GM18526 (cell line): Measurements from ENCODE around the gene OR51I2.

ENCODE experiments used
- POLR2A ChIP-seq: IDR thresholded peaks from 3 replicates; pipeline ENCODE4 v1.6.1; 2011; ENCODE audit not compliant: insufficient read length; ENCODE audit errors: extremely low read depth

Gene OR51I2, protein sequence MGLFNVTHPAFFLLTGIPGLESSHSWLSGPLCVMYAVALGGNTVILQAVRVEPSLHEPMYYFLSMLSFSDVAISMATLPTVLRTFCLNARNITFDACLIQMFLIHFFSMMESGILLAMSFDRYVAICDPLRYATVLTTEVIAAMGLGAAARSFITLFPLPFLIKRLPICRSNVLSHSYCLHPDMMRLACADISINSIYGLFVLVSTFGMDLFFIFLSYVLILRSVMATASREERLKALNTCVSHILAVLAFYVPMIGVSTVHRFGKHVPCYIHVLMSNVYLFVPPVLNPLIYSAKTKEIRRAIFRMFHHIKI

GRCh38 chr11:5449023-5449422 lies at the start of gene OR51I2:
Gene OR51I2 (plus strand): TSS chr11:5449323. CDS start chr11:5453489, 4,166 bp downstream.
- no peak for TF ChIP-seq POLR2A

- TF ChIP-seq POLR2A: no peak
These were observed 44.0 kb upstream of the OR51I2 start for GRCh38 chr11:5405173-5405572.

- no peak for TF ChIP-seq POLR2A
These were observed 28.1 kb upstream of the OR51I2 start for GRCh38 chr11:5420993-5421392.

DNA sequence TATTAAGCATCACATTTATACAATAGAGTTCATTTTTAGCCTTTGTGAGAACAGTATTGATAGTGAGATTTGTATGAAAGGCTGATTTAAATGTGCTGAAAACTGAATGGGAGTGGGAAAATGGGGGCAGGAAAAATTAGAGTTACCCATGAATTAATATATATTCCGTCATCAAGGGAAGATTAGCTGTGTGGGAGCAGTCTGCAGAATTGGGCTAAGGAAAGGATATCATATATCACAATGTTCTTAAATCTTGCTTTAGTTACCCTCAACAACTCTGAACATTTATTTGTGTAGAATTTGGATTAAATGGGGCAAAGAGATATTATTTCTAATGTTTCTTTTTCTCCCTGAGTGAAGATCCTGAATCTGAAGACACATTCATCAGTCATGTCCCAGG lies 27.3 kb upstream of the OR51I2 start, which contains the start of gene OR51Q1:
Gene OR51Q1, plus strand, starts transcription at position 301 of the 400 bp plus-strand sequence. Its CDS starts 90 bp downstream, at position 391.
- TF ChIP-seq POLR2A: no peak

DNA sequence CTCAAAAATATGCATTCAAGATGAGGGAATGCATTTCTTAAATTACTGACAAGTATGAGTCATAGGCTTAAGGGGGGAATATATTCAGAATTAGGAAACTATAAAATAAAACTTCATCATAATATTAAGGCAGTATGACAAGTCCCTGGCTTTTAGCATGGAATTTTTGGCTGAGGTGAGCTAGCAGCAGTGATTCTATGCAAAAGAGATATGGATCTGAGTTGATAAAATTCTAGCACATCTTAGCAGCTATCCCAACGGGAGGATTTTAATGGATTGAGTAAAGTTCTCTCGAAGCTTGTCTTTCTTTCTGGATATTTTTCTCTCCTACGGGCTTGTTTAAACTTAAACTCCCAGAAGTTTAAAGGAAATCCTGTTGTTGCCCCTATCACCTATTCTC lies 26.0 kb upstream of the OR51I2 start:
- no peak for TF ChIP-seq POLR2A

DNA sequence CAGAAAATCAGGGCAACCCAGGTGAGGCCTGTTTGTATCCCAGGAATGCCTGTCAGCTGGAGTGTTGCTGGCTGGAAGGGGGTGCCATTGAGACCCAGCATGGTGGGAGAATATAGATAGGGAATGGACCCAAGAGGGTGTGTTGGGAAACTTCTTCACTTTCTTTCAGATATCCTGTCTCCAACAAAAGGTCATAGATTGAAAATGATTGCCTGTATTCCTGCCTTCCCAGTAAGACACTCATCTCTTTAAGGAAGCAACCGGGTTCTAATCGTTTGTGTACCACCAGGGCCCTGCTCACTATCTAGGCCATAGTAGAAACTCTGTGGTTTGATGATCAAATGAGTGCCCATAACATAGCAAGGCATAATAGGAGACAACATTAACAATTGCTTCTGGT lies 7.7 kb upstream of the OR51I2 start, which contains the start of gene OR51I1:
Gene OR51I1, minus strand, starts transcription at position 101 of the 400 bp plus-strand sequence. Its CDS starts 0 bp downstream, at position 101.
- TF ChIP-seq POLR2A: no peak

- no peak for TF ChIP-seq POLR2A
These were observed 5.2 kb upstream of the OR51I2 start for GRCh38 chr11:5443835-5444393.

DNA sequence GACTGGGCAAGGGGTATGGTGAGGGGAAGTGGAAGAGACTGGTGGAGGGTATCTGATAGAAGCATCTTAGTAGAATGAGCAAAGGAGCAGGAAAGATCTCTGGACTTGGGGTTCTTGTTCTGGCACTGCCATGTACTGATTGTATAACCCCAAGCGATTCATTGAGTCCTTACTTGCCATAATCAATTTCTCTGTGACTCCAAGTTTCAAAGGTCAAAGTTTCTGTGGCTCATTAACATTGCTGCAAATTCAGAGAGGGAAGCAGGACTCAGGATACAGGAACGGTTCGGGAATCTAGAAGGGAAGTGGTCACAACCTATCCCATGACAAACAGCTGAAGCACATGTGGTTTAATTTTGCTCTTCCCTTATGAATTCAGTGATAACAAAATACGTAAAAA lies 309 bp downstream of the OR51I2 start:
- TF ChIP-seq POLR2A: no peak

DNA sequence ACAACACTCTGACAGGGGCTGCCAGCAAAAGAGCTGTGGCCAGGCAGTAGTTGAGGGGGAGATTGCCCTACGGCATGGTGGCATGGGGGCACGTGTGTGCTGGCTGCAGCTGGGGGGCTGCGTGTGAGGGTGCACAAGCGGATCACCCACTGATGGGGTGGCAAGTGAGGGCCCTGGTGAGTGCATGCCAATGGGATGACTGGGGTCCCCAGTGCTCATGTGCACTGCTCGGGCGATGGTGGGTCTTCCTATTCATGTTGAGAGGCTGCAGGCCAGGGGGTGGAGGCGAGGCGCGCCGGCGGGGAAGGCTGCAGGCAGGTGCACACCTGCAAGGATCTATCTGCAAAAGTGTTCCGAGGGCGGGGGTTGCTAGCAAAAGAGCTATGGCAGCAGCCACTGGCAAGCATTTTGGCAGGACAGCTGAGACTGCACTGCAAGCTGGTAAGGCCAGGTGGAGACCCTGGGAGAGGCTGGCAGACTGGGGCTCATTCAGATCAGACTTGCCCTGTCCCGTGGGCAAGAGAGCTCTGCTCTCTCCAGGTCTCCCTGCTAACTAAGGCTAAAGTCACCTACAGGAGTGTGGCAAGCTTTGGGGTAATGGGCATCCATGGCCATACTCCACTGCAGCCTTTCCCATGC lies 12.0 kb downstream of the OR51I2 start:
- TF ChIP-seq POLR2A: no peak

DNA sequence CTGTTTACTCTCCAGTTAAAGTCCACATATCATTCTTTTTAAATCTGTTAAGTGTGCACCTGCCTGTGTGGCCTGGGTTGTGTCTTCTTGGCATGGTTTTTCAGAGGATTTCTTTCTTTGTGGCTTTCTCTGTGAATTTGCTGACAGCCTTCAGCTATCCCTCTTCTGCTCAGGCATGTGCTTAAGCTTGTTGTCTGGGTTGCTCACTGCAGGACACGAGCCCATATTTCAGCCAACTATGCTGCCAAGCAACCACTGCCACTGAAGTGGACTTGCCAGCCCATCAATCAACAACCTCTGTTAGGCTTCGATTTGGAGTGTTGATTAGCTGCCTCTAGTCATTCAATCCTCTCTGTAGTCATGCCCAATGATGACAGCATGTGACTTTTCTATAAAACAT lies 18.4 kb downstream of the OR51I2 start:
- TF ChIP-seq POLR2A: no peak

- no peak for TF ChIP-seq POLR2A
These were observed 24.8 kb downstream of the OR51I2 start for GRCh38 chr11:5473921-5474320.

- TF ChIP-seq POLR2A: no peak
These were observed 27.2 kb downstream of the OR51I2 start for GRCh38 chr11:5476186-5476819.

GRCh38 chr11:5486003-5486402 lies 36.9 kb downstream of the OR51I2 start:
- no peak for TF ChIP-seq POLR2A

DNA sequence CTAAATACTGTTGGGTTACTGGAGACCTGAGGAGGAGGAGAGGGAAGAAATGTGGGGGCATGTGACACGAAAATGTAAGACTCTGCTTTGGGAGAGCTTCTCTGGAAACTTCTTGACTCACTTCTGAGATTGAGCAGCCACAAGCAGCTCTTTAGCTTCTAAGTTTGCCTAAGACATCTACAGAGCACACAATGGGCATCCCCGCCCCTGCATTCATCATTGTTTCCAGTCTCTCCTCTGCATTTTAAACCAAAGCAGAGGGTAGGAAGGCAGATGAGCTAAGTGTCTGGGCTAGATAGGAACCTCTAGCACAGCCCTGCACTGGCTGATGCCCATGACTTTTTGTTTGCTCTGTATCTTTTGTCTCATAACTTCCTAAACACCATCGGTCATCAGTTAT lies 37.3 kb downstream of the OR51I2 start:
- no peak for TF ChIP-seq POLR2A

GRCh38 chr11:5488385-5488784 lies 39.3 kb downstream of the OR51I2 start, which contains the start of gene OR52D1:
Gene OR52D1 (plus strand): TSS chr11:5488685. CDS start chr11:5488707, 22 bp downstream.
- TF ChIP-seq POLR2A: no peak
